Panc1 (cell line): Measurements from ENCODE around the gene SLC6A11. TPM values are rescaled to one million over a fixed set of nuclear protein-coding genes. Genes with fewer than 3 reads are reported as not detected.

Experiments
- ATAC-seq: fragments of 200-7000 bp; cut with Tn5 transposase; 2 replicates; pipeline ENCODE4 v1.9.1; 2020; ENCODE audit warnings: mild to moderate bottlenecking, moderate library complexity
- BruUV-seq: library from RNA; stranded (reverse); fragments of 400-500 nt; replicated peaks from 2 replicates; lab custom pipeline; 2021; lab: Mats Ljungman, UMichigan
- CTCF ChIA-PET: fragments of 300-600 bp; sonication (Branson Sonifier 250); formaldehyde crosslinking; loops from one replicate; lab custom pipeline; 2022; ENCODE audit warnings: antibody characterized with exemption; lab: Charles Lee
- POLR2A ChIA-PET: fragments of 300-600 bp; sonication (Branson Sonifier 250); formaldehyde crosslinking; loops from one replicate; lab custom pipeline; 2022; ENCODE audit warnings: antibody characterized with exemption; lab: Charles Lee
- DNase-seq: peaks from one replicate; pipeline ENCODE4 v3.0.0-alpha.2; 2010; ENCODE audit warnings: low read depth, low spot score
- H3K27ac ChIP-seq: 2 replicates; pipeline ENCODE4 v1.5.1; 2011; ENCODE audit warnings: mild to moderate bottlenecking, low read length, inconsistent platforms
- H3K27me3 ChIP-seq: fragments of 200-500 bp; sonication (Bioruptor generic); 2 replicates; pipeline ENCODE4 v1.6.0; 2014; ENCODE audit warnings: low read length, inconsistent platforms; ENCODE audit not compliant: control insufficient read depth, insufficient read depth
- H3K36me3 ChIP-seq: fragments of 200-500 bp; sonication (Bioruptor generic); 2 replicates; pipeline ENCODE4 v1.5.1; 2014; ENCODE audit warnings: inconsistent platforms, mild to moderate bottlenecking, low read length, moderate library complexity; ENCODE audit not compliant: control insufficient read depth, insufficient read depth
- H3K4me1 ChIP-seq: 2 replicates; pipeline ENCODE4 v1.5.1; 2011; ENCODE audit warnings: inconsistent platforms, mild to moderate bottlenecking, low read length, moderate library complexity; ENCODE audit not compliant: control insufficient read depth, insufficient read depth
- H3K4me3 ChIP-seq, 2 experiments: 2 replicates each; pipeline ENCODE4 v1.5.1; 2011 to 2012; ENCODE audit warnings: low read depth in 2 of 2, low read length in 2 of 2, mild to moderate bottlenecking in 2 of 2, inconsistent platforms in 1 of 2, moderate library complexity in 1 of 2
- H3K9me3 ChIP-seq: fragments of 200-500 bp; sonication (Bioruptor generic); 2 replicates; pipeline ENCODE4 v1.5.1; 2014; ENCODE audit warnings: low read depth, mild to moderate bottlenecking, inconsistent platforms, low read length, moderate library complexity; ENCODE audit not compliant: control insufficient read depth, insufficient read depth
- CTCF ChIP-seq: fragments of 450-650 bp; IDR thresholded peaks from 2 replicates; pipeline ENCODE4 v1.5.1; 2017; ENCODE audit warnings: mild to moderate bottlenecking
- POLR2AphosphoS5 ChIP-seq: IDR thresholded peaks from 2 replicates; pipeline ENCODE4 v1.6.1; 2012; ENCODE audit warnings: mild to moderate bottlenecking, low read depth, low read length, moderate library complexity
- SIN3A ChIP-seq: IDR thresholded peaks from 2 replicates; pipeline ENCODE4 v1.6.1; 2012; ENCODE audit warnings: low read depth, mild to moderate bottlenecking, low read length, moderate library complexity, borderline replicate concordance; ENCODE audit not compliant: insufficient read depth
- TCF7L2 ChIP-seq: IDR thresholded peaks from 2 replicates; pipeline ENCODE4 v1.6.1; 2011; ENCODE audit warnings: mild to moderate bottlenecking, low read depth, low read length, inconsistent platforms
- in situ Hi-C: cut with HindIII; loops from 2 replicates; pipeline ENCODE4 v1.10.0; 2016; ENCODE audit warnings: low sequenced_read_pairs, low pct_unique_long_range_greater_than_20kb
- intact Hi-C: fragments of 100-400 bp; cut with micrococcal nuclease; formaldehyde crosslinking; loops from one replicate; pipeline ENCODE4 v1.10.0; 2022; ENCODE audit not compliant: unreplicated experiment
- total RNA-seq: library from RNA; stranded (reverse); gene quantifications from one replicate; pipeline ENCODE4 v1.2.1, GENCODE V29; 2021; ENCODE audit not compliant: unreplicated experiment
- TF ChIP-seq, protein P1 (sequence below), 2 experiments: IDR thresholded peaks; 2 replicates each; pipeline ENCODE4 v1.6.1; 2011 to 2012; ENCODE audit warnings: low read depth in 2 of 2, control low read depth in 1 of 2, low read length in 1 of 2, mild to moderate bottlenecking in 1 of 2, moderate library complexity in 1 of 2; ENCODE audit not compliant: insufficient read depth in 1 of 2

Gene SLC6A11
- total RNA-seq, 1 experiment from 2014 or later = not detected

- POLR2A ChIA-PET = no interaction called here
- intact Hi-C loops = no loop called here
- CTCF ChIA-PET = no interaction called here
- no peak for TF ChIP-seq TCF7L2
- TF ChIP-seq SIN3A = no peak
- TF ChIP-seq, protein P1, sequence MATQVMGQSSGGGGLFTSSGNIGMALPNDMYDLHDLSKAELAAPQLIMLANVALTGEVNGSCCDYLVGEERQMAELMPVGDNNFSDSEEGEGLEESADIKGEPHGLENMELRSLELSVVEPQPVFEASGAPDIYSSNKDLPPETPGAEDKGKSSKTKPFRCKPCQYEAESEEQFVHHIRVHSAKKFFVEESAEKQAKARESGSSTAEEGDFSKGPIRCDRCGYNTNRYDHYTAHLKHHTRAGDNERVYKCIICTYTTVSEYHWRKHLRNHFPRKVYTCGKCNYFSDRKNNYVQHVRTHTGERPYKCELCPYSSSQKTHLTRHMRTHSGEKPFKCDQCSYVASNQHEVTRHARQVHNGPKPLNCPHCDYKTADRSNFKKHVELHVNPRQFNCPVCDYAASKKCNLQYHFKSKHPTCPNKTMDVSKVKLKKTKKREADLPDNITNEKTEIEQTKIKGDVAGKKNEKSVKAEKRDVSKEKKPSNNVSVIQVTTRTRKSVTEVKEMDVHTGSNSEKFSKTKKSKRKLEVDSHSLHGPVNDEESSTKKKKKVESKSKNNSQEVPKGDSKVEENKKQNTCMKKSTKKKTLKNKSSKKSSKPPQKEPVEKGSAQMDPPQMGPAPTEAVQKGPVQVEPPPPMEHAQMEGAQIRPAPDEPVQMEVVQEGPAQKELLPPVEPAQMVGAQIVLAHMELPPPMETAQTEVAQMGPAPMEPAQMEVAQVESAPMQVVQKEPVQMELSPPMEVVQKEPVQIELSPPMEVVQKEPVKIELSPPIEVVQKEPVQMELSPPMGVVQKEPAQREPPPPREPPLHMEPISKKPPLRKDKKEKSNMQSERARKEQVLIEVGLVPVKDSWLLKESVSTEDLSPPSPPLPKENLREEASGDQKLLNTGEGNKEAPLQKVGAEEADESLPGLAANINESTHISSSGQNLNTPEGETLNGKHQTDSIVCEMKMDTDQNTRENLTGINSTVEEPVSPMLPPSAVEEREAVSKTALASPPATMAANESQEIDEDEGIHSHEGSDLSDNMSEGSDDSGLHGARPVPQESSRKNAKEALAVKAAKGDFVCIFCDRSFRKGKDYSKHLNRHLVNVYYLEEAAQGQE (IDR thresholded peaks at IDR 0.05; ENCODE audit: insufficient read depth in 1 of 2, low read depth in 2 of 2, low read length in 1 of 2) = no peak
- TF ChIP-seq POLR2AphosphoS5 = no peak
- no peak for TF ChIP-seq CTCF
- ATAC-seq = no peak
- Histone ChIP-seq H3K27ac (no peak overlapping the region), H3K4me1 (no peaks in the 10 kb centered on the region), H3K36me3 (no peaks in the 10 kb centered on the region), H3K9me3 (no peaks in the 10 kb centered on the region), H3K27me3 (peaks cover 4% of the 10 kb centered on the region), H3K4me3 (no peak overlapping the region)
- BruUV-seq = no TSS peak
- no peak for DNase-seq
- in situ Hi-C loops = no loop called here
Measured at GRCh38 chr3:10837849-10838248, 21.8 kb downstream of the SLC6A11 start.

GRCh38 chr3:10839167-10839566 lies 23.1 kb downstream of the SLC6A11 start:
- in situ Hi-C loops = no loop called here
- Histone ChIP-seq H3K4me1 (no peaks in the 10 kb centered on the region), H3K27me3 (peaks cover 4% of the 10 kb centered on the region), H3K36me3 (no peaks in the 10 kb centered on the region), H3K9me3 (no peaks in the 10 kb centered on the region), H3K4me3 (no peak overlapping the region), H3K27ac (no peak overlapping the region)
- no TSS peak for BruUV-seq
- ChIA-PET CTCF (no interaction called here), POLR2A (no interaction called here)
- ATAC-seq (no peak), DNase-seq (no peak)
- TF ChIP-seq, protein P1 (IDR thresholded peaks at IDR 0.05; ENCODE audit: insufficient read depth in 1 of 2, low read depth in 2 of 2, low read length in 1 of 2) = no peak
- TF ChIP-seq POLR2AphosphoS5 (no peak), CTCF (no peak), SIN3A (no peak), TCF7L2 (no peak)
- intact Hi-C loops = no loop called here
